ENCODE data around the gene PRCP. TPM values are rescaled to one million over a fixed set of nuclear protein-coding genes. Genes with fewer than 3 reads are reported as not detected.

PRCP gene
- 60.2 and 85.0 TPM in 2 replicates for total RNA-seq

GRCh38 chr11:82900277-82901164 is at the start of gene PRCP:
Gene PRCP, minus strand, starts transcription at chr11:82900430. Its CDS starts 28 bp downstream, at chr11:82900402.

GRCh38 chr11:82901165-82901921 is 1.1 kb upstream of the PRCP start, which contains the start of gene DDIAS:
Gene DDIAS, plus strand, starts transcription at chr11:82901736. Its CDS starts 13,003 bp downstream, at chr11:82914739.

Other genes starting within 250 kb of the PRCP start
- 0.07 and 0.20 TPM in 2 replicates for gene FAM181B, start 166.6 kb downstream of the PRCP start, total RNA-seq
- 1.7 and 2.2 TPM in 2 replicates for gene DDIAS, start 1.3 kb upstream of the PRCP start, total RNA-seq
- gene RAB30, start 171.5 kb upstream of the PRCP start, total RNA-seq = 37.6 and 40.5 TPM in 2 replicates